Anterior cingulate cortex (tissue), 58 donors: Measurements from ENCODE around the gene C22orf23.
"Not testable (repeated sequence)": the region's sequence is repeated elsewhere in the genome, so short reads cannot be mapped to it uniquely, and the experiment has no call there.

Experiments
- DNase-seq, 58 donors: peaks; one replicate each; lab custom pipeline; 2025; lab: John Stamatoyannopoulos, UW

Gene C22orf23

DNA sequence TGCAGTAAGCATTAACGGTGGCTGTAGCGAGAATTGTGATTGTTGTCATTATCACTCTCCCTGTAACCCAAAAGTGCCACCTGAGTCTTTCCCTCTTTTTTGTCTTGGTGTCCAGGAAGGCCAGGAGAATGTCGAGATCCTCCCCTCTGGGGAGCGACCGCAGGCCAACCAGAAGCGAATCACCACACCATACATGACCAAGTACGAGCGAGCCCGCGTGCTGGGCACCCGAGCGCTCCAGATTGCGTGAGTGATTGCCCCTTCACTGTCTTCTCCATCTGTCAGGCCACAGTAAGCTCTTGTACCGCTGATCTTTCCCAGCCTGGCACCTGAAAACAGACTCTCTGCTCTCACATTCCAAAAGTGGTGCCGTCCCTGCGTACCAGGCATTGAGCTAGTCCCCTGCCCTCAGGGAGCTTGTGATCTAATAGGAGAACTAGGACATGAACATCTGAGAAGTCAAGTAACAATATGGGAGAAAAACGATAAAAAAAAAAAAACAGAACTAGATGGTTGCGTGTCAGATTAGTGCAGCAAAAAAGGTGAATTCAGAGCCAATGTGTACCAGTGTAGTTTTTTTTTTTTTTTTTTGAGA is 5.9 kb upstream of the C22orf23 start:
- no peak for DNase-seq

DNA sequence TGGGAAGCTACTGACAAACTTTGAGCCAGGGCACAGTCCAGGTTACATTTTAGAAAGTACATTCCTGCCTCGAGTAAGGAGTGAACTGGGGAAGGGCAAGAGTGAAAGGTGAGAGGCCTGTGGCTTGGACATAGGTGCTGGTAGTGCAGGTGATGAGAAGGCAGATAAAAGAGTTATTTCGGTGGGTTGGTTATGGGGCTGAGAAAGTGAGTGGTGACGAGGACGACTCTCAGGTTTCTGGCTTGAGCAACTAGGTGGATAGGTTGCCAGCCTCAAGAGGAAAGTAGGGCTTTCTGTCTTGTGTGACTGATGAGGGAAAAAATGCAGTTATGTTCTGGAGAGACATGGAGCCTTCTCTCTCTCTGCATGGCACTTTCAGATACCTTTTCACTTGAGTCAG is 3.8 kb upstream of the C22orf23 start:
- DNase-seq, result no peak

DNA sequence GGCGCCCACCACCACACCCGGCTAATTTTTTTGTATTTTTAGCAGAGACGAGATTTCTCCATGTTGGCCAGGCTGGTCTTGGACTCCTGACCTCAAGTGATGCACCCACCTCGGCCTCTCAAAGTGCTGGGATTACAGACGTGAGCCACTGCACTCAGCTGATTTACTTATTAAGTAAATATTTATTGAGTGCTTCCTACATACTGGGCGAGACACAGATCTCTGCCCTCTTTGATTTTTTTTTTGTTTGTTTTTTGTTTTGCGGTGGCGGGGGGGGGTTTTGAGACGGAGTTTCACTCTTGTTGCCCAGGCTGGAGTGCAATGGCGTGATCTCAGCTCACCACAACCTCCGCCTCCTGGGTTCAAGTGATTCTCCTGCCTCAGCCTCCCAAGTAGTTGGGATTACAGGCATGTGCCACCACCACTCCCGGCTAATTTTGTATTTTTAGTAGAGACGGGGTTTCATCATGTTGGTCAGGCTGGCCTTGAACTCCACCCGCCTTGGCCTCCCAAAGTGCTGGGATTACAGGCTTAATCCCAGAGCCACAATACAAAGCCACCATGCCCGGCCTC is 2.5 kb upstream of the C22orf23 start:
- DNase-seq, result not testable (repeated sequence)

DNA sequence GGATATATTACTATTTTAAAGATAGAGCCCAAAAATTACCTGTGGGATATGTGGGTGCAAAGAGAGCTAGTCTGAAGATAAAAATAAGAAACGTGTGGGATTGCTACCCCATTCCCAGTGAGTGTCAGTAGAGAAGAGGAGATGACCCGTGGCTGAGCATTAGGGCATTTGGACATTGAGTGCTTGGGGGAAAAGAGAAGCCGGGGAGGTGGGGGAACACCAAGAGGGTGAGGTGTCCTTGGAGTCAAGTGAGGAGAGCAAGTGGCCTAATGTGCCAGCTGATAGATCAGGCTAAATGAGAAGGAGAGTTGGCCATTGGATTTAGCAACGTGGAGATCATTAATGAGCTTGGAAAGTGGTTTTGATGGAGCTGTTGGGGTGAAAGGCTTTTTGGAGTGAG is 1.3 kb upstream of the C22orf23 start:
- no peak for DNase-seq

DNA sequence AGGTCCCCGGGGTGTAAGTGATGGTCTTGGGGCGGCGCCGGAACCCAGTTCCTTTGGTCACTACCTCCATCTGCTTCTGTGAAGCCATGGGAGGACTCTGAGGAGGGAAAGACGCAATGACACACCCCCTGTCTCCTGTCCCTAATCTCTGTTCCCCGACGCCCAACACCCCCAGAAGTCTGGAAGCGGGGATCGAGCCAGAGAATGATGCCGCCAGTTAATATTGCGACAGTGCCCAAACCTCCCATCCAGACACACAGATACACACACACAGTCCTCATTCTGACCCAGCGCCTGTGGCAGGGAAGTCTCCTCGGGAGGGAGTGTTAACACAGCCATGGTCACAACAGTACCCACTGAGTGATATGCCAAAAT is 352 bp downstream of the C22orf23 start:
- DNase-seq, result peak in 4 of 58 donors; percentile 64 to 78 (median 68)

DNA sequence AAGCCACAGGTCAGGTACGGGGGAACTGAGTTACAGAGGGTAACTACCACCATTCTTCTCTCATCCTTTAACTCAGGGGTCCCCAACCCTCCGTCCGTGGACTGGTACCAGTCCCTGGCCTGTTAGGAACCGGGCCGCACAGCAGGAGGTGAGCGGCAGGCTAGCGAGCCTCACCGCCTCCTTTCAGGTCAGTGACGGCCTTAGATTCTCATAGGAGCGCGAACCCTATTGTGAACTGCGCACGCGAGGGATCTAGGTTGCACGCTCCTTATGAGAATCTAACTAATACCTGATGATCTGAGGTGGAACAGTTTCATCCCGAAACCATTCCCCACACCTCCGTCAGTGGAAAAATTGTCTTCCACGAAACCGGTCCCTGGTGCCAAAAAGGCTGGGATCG is 772 bp downstream of the C22orf23 start:
- DNase-seq, result not testable (repeated sequence)

DNA sequence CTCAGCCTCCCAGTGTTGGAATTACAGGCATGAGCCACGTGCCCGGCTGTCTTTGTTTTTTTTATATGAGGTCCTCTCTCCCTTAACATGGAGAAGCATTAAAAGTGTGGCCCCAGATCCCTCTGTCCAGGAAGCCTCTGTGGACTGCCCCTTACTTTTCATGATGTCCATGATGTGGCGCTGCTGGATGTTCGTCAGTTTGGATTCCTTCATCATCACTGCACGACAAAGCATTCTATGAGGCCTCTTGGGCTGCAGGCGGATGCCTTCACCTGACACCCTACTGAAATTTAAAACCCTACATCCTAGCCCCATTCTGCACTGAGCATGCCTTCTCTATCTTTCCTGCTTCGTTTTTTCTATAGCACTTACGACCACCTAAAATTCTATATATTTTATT is 2.1 kb downstream of the C22orf23 start:
- DNase-seq, result no peak

DNA sequence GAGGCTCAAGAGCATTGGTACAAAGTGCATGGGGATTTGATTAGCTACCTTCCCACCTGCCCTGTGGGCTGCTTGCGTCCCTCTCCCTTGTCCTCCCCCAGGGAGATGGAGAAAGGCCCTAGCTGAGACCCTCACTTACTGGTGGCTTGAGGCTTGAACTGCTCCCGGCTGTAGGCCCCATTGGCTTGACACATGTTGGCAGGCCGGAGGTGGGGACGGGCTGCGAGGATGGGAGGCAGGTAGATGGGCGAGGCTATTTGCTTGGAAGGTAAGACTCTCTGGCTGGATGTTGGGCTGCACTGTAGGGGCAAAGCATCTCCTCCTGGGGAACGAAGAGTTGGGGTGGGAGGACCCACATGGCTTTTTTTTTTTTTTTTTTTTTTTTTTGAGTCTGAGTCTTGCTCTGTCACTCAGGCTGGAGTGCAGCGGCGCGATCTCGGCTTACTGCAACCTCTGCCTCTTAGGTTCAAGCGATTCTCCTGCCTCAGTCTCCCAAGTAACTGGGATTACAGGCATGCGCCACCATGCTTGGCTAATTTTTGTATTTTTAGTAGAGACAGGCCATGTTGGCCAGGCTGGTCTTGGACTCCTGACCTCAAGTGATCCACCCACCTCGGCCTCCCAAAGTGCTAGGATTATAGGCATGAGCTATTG is 6.1 kb downstream of the C22orf23 start:
- DNase-seq, result not testable (repeated sequence)

DNA sequence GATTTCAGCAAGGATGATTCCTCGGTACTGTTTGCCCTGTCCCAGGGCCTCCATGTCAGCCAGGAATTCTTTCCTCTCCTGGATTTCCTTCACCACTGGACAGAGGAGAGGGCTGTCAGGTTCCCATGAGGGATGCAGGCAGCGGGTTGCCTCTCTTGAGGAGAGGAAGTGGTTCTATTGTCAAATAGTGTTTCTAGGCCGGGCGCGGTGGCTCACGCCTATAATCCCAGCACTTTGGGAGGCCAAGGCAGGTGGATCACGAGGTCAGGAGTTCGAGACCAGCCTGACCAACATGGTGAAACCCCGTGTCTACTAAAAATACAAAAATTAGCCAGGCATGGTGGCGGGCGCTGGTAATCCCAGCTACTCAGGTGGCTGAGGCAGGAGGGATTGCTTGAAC is 9.0 kb downstream of the C22orf23 start:
- not testable (repeated sequence) for DNase-seq

DNA sequence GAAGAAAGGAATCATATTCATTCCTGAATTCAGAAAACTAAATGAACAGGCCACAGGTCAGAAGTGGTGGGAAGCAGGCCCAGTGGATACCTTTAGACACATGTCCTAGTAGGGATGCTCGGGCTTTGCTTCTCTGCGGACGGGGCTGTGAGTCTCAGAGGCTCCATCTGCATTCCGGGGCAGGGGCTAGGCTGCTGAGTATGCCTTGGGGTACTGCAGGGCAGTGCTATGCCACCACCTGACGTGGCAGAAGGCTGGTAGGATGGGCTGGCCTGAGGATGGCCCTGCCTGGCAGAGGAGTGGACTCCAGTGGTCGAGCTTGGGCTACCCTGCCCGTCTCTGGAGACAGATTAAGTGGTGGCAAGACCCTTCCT is 9.6 kb downstream of the C22orf23 start:
- DNase-seq, result no peak

DNA sequence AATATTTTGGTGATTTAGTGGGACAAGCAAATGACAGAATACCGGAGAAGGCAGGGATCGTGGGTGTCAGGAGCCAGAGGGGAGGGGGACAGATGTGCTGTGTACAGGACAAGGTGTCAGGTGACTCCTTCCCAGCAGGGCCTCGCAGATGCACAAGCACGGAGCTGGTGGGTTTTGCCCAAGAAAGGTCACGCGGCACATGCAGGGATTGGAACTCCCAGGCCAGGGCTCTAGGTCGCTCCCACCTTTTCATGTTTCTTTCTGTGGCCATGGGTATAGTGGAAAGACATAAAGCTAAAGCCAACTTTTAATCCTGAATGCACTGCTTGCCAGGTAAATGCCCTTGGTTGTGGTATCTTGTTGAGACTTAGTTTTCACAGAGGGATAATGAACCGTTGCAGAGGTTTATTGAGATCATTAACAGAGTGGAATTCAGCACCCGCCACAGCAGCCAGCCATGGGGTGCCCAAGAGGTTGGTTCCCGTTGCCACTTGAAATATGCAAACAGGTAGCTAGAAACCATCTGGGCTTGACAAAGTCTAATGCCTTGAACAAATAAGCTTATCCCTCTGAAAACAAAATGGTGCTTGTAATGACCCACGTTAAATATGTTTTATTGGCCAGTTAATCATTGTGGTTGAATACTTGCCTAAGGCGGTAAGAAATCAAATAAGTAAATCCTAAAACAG is 10.1 kb downstream of the C22orf23 start:
- no peak for DNase-seq

DNA sequence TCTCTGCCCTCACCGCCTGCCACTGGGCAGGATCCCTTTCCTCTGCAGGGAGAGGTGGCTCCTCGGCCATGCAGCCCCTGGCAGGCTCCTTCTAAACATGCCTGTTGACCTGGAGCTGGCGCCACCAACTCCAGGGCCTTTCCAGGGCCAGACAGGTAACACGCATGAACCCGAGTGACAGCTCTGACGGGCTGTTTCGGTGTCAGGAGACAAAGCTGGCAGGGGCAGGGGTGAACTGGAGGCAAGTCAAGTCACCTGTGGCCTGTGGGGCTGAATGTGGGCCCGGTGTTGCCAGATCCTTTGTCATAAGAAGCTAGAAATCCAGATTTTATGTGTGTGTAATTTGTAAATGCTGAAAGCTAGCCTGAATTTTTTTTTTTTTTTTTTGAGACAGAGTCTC is 11.3 kb downstream of the C22orf23 start:
- no peak for DNase-seq

DNA sequence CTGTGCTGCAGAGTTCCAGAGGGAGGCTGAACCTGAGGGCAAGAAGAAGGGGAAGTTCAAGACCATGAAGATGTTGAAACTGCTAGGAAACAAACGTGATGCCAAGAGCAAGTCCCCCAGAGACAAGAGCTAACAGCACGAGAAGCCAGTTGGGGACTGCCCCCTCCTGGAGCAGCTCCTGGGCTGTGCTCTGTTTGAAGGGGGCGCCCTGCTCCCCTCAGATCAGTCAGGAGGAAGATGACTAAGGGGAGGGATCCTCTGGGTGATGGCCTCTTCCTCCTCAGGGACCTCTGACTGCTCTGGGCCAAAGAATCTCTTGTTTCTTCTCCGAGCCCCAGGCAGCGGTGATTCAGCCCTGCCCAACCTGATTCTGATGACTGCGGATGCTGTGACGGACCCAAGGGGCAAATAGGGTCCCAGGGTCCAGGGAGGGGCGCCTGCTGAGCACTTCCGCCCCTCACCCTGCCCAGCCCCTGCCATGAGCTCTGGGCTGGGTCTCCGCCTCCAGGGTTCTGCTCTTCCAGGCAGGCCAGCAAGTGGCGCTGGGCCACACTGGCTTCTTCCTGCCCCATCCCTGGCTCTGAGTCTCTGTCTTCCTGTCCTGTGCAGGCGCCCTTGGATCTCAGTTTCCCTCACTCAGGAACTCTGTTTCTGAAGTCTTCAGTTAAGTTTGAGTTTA is 12.6 kb downstream of the C22orf23 start:
- DNase-seq, result no peak

DNA sequence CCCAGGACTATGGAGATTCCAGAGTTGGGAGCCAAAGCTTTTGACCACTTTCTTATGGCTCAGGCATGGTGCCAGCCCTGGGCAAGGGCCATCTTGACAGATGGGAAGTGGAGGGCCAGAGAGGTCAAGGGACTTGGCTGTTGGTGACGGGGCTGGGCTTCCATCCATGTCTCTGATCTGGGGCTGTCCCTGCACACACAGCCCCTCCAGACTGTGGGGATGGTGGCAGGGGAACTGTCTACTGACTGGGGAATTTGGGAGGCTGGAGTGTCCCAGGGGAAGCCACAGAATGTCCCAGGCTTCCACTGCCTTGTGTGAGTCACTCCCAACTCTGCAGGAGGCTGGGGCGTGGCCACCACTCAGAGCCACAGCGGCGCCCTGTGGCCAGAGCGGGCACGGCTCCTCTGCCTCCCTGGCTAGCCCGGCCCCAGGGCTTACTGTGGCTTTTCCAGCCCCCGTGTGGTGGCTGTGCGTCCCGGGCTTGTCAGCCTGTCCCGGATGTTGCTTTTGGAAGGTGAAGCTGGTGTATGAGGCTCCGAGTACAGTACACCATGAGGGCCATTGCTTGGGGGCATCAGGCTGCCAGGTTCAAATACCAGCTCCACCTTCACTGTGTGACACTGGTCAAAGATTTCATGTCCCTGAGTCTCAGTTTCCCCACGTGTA is 19.6 kb downstream of the C22orf23 start:
- peak in 56 of 58 donors; percentile 5 to 82 (median 63) for DNase-seq

DNA sequence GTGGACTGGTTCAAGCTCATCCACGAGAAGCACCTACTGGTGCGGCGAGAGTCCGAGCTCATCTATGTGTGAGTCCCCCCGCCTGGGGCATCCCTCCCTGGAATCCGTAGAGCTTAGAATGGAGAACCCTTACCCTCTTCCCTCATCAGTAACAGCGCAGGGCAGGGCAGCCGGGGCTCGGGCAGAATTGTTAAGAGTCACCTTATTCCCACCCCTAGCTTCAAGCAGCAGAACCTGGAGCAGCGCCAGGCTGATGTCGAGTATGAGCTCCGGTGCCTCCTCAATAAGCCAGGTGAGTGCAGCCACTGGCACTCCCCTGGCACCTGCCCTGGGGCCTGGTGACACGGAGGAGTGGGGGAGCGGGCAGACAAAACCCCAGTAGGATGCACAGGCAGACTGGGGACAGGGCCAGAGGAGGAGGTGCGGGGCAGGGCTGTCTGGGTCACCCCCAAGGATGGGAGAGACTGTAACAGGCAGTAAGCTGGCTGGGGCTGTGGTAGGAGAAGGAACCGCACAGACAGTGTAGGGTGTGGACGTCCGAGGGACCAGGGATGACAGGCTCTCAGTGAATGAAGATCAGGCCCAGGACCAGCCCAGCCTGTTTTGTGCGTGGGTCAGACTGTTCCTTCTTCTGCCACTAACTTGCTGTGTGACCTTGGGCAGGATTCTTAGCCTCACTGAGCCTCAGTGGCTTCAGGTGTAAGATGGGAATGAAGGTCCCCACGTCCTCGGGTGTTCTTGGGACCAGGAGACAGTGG is 20.4 kb downstream of the C22orf23 start:
- DNase-seq, result no peak

DNA sequence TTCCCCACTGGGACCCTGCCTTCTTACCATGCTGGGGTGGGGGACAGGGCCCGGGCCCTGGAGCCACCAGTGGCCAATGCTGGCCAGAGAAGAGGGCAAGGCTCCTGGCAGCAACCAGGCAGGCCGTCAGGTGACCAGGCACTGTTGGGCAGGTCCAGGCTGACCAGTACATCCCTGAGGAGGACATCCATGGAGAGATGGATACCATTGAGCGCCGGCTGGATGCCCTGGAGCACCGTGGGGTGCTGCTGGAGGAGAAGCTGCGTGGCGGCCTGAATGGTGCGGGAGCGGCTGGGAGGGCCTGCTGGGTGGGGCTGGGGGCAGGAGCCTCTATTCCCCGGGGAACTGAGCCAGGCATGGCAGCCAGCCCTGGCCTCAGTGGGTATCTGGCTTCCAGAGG is 21.0 kb downstream of the C22orf23 start:
- no peak for DNase-seq

DNA sequence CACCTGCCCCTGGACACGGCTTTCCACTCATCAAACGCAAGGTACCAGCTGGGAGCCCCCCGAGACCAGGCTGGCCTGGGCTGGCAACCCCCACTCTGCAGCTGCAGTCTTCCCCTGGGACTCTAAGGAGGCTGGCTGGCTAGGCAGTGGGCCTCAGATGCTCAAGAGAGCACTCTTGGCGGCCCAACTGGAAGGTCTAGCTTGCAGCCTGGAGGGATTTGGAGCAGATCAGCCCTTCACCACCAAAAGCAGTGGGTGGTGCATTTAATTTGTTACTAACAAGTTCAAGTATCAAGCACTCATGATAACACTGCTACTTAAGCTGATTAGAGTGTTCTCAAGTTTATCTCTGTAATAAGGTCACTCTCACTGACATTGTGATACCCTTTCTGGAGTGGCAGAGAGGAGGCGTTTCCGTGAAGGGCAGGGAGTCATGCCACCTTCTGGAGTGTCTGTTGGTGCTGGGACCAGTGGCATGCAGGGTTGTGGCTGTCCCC is 21.5 kb downstream of the C22orf23 start:
- no peak for DNase-seq

DNA sequence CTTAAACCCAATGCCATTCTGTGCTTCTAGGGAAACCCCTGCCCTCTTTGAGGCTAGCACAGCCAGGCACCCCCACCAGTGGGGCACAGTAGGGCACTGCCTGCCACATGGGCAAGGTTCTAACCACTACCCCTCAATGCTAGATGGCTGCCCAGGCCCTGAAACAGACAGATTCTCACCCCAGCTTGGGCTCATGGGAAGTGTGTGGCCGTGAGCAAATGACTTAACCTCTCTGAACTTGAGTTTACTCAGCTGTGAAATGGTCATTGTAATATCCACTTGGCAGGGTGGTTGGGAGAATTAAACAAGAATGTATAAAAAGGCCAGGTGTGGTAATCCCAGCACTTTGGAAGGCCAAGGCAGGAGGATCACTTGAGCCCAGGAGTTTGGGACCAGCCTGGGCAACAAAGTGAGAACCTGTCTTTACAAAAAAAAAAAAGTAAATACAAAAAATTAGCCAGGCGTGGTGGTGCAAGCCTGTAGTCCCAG is 22.4 kb downstream of the C22orf23 start:
- no peak for DNase-seq

DNA sequence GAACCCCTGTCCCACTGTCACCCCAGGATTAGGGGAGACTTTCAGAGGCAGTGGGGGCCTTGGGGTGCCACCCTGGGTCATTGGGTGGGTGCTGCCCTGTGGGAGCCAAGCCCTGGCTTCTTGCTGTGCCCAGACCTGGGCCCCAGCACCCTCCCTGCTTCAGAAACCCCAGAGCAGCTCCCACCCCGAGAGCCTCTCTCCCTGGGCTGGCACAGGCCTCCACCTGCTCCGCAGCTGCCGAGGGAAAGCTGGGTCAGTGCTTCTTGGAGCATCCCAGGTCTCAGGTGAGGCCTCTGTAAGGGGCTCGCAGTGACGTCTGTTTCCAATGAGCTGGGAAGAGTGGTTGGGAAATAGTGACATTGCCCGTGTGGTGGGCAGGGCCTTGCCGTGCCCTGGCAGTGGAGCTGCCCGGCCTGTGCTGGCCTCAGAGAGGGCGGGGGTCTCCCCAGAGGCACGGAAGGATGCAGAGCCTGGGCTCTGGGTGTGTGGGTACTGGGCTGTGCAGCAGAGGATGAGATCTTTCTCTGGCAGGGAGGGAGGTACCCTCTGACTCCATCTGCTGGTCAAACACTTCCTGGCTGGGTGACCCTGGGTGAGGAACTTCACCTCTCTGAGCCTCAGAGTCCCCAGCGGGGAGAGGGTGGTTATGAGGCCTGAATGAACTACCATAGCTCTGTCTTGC is 23.0 kb downstream of the C22orf23 start:
- DNase-seq, result peak in 7 of 58 donors; percentile 8 to 28 (median 21)
